HL-60 (cell line): ENCODE data around the gene RANBP2.
"Not testable (repeated sequence)": the region's sequence is repeated elsewhere in the genome, so short reads cannot be mapped to it uniquely, and the experiment has no call there.

Source experiments
- GABPA ChIP-seq: IDR thresholded peaks from 2 replicates; pipeline ENCODE4 v1.6.1; 2012; ENCODE audit warnings: low read depth
- POLR2AphosphoS5 ChIP-seq: IDR thresholded peaks from 2 replicates; pipeline ENCODE4 v1.6.1; 2012; ENCODE audit warnings: low read depth
- REST ChIP-seq: IDR thresholded peaks from 2 replicates; pipeline ENCODE4 v1.6.1; 2012; ENCODE audit warnings: low read depth; ENCODE audit not compliant: insufficient replicate concordance
- TF ChIP-seq, protein P1 (sequence below): IDR thresholded peaks from one replicate; pipeline ENCODE4 v1.5.1; 2011; ENCODE audit warnings: low read length, control low read depth, inconsistent platforms; ENCODE audit not compliant: insufficient read depth

DNA sequence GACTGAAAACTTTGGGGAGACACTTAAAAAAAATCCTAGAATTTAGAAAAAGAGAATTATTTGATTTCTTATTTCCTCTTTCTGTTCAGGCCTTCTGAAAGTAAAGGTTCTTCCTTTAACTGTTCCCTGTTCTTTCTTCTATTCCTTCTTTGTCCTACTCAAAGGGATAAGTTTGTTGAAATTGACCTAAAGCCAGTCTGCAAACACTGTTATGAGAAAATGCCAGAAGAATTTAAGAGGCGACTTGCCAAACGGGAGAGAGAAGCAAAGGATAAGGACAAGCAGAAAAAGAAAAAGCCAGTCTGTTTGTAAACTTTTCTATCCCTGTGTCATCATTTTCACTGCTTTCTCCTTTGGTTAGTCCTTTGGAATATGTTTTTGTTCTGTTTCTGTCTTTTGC is 38.5 kb upstream of the RANBP2 start:
- TF ChIP-seq, protein P1, sequence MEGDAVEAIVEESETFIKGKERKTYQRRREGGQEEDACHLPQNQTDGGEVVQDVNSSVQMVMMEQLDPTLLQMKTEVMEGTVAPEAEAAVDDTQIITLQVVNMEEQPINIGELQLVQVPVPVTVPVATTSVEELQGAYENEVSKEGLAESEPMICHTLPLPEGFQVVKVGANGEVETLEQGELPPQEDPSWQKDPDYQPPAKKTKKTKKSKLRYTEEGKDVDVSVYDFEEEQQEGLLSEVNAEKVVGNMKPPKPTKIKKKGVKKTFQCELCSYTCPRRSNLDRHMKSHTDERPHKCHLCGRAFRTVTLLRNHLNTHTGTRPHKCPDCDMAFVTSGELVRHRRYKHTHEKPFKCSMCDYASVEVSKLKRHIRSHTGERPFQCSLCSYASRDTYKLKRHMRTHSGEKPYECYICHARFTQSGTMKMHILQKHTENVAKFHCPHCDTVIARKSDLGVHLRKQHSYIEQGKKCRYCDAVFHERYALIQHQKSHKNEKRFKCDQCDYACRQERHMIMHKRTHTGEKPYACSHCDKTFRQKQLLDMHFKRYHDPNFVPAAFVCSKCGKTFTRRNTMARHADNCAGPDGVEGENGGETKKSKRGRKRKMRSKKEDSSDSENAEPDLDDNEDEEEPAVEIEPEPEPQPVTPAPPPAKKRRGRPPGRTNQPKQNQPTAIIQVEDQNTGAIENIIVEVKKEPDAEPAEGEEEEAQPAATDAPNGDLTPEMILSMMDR, result not testable (repeated sequence)
- not testable (repeated sequence) for TF ChIP-seq GABPA, REST, POLR2AphosphoS5
